ENCODE data around the gene FBXL2.
A peak's percentile ranks its signal among the peaks of the same experiment; 100 is the strongest.
"Not testable (repeated sequence)": the region's sequence is repeated elsewhere in the genome, so short reads cannot be mapped to it uniquely, and the experiment has no call there.

FBXL2 gene

DNA sequence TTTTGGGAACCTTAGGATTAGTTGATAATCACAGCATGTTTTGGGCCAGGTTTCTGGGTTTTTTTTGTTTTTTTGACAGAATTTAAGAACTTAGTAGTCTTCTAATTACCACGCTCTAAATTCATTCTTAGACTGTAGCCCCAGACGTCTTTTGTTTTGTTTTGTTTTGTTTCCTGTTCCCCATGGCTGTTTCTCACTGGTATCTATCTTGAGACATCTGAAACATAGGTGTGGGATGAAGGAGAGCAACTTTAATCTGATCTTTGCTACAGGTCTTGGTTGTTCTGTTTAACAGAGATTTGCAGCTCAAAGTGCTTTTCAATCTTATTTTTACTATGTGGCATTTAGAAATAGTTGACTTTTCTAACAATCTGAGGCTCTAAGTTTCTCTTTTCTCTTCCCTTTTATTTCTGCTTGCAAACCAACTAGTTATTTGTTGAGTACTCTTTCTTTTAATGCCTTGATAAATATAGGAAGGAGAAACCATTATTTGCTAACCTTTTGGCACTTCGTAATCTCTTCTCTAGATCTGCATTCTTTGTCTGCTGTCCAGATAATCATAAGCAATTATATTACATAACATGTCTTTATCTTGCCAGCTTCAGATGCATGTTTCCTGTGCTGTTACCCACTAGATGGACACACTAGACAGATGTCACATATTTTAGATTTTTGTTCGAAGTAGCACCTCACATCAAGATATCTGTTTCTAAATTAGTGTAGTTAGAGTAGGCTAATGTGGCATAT, 40.9 kb downstream of the FBXL2 start:
- DNase-seq, result no peak

GRCh38 chr3:33318710-33319380, 41.6 kb downstream of the FBXL2 start:
- DNase-seq, result no peak

- no peak for DNase-seq
These were observed 45.2 kb downstream of the FBXL2 start for GRCh38 chr3:33322412-33322811.

GRCh38 chr3:33331414-33331813, 54.2 kb downstream of the FBXL2 start:
- peak; percentile 74 for DNase-seq

DNA sequence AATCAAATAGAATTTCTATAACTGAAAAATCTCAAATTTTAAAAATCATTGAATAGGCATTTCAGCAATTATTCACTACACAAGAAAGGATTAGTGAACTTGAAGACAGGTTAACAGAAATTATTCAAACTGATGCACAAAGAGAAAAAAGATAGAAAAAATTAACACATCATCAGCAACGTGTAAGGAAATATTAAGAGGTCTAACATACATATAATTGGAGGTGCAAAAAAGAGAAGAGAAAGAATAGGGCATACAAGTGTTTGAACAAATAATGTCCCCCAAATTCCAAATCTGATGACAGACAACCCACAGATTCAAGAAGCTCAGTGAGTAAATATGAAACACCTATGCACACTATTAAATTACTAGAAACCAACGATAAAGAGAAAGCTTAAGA, 57.1 kb downstream of the FBXL2 start:
- DNase-seq, result no peak

- not testable (repeated sequence) for DNase-seq
These were observed 61.8 kb downstream of the FBXL2 start for GRCh38 chr3:33338936-33339465.

- no peak for DNase-seq
These were observed 62.5 kb downstream of the FBXL2 start for GRCh38 chr3:33339758-33340157.

DNA sequence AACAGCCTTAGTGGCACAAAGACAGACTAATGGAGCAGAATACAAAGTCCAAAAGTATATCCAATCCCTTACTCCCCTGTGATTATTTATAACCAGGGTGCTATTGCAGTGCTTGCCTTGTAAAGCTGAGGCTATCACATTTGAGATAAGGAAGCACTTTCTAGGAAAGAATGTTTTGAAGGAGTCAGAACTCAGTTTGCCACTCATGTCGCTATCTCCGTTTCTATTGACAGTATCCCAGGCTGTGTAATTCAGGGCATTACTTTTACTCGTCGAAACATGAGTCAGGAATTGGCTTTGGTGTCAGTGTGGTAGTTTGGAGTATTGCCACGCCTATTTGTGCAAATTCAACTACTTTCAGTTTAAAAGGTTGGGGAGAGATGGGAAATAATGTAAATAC, 78.4 kb downstream of the FBXL2 start:
- DNase-seq, result no peak

DNA sequence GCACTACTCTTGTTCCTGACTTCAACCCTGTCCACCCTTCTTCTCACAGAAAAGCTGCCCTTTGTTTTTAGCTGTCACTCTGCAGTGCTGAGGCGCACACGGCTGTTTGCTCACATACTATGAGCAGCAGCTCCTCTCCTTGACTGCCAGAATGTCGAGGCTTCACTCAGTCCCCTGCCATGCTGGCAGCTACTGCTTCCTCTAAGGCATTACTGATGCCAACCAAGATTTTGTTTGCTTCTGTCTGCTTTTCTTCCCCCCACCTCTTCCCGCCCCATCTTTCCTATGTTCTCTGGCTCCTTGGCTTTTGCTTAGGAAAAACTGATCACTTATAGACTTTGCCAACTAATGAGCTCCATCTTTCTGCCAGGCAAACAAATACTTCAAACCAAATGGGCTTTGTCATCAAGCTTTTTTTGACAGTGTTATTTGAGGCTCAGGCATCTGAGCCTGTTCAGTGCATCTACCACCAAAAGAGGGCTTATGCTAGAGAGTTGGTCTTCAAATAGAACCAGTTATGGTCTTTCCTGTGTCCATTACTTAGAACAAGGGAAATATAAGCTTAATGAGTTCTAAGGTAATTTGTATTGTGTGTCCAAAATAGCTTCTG, 81.0 kb downstream of the FBXL2 start:
- no peak for DNase-seq

- DNase-seq, result no peak
These were observed 83.0 kb downstream of the FBXL2 start for GRCh38 chr3:33360136-33360825.

DNA sequence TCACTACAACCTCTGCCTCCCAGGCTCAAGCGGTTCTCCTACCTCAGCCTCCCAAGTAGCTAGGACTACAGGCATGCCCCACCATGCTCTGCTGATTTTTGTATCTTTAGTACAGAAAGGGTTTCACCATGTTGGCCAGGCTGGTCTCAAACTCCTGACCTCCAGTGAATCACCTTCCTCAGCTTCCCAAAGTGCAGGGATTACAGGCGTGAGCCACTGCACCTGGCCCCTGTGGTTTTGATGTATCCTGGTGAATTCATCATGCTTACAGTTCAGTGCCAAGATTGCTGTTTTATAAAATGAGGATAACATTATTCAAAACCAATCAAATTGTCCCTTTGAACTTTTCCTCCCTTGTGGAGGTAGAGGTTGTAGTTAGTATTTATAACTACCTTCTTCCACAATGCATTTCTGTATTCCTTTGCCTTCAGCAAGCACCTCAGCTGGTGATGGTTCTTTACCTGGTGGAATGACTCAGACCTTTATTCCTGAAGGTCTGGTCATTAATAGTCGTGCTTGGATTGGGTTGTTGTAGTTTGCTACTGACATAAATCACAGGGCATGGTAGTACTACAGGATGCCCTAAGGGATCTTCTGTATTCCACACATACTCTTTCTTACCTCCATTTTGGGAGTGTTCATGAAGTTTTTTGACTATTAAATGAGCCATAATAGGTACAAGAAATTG, 86.0 kb downstream of the FBXL2 start:
- no peak for DNase-seq

DNA sequence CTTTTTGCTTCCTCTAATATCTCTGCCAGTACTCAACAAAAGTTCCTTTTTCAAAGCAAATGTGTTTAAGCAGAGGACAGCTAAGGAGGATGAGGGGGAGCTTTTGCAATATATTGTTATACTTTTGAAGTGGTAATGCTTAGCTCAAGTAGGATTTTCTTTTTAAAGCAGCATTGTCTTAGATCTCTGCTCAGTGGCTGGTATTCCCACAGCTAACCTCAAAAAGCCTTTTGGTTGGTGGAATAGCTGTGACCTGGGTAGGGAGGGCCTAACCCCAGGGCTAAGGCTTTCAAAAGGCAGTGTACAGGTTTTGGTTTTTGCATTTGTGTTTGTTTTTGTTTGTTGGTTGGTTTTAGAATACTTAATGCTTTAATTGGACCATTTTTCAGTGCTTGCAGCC, 86.8 kb downstream of the FBXL2 start:
- DNase-seq, result no peak

GRCh38 chr3:33364531-33365128, 87.4 kb downstream of the FBXL2 start:
- no peak for DNase-seq

- peak; percentile 68 for DNase-seq
These were observed 95.2 kb downstream of the FBXL2 start for GRCh38 chr3:33372218-33373081.

DNA sequence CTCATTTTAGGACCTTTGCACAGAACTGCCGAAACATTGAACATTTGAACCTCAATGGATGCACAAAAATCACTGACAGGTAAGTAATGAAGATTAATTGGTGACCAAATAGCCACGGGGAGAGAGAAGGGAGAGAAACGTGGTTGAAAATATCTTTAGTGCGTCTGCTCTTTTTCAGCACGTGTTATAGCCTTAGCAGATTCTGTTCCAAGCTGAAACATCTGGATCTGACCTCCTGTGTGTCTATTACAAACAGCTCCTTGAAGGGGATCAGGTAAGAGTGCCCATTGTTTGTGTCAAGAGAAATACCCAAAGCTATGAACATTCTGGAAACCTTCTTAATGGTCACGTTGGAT, 95.8 kb downstream of the FBXL2 start:
- DNase-seq, result no peak

DNA sequence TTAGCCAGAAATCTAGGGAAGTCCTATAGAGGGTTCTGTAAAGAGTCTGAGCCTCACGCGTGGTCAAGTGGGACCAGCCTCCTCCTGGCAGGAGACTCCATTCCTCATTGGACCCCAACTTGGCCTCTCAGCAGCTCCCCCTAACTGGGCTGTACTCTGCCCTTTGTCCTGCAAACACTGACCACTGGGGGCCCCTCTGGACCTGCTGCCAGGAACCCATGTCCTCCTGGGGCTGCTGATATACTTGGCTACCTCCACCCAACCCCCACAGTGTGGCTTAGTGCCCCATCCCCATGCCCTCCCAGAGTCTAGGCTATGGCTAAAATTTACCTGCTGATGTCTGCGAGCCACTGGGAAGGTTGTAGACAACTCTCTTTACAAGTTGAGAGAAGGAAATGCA, 100.2 kb downstream of the FBXL2 start:
- no peak for DNase-seq

- DNase-seq, result no peak
These were observed 100.7 kb downstream of the FBXL2 start for GRCh38 chr3:33377931-33378330.

DNA sequence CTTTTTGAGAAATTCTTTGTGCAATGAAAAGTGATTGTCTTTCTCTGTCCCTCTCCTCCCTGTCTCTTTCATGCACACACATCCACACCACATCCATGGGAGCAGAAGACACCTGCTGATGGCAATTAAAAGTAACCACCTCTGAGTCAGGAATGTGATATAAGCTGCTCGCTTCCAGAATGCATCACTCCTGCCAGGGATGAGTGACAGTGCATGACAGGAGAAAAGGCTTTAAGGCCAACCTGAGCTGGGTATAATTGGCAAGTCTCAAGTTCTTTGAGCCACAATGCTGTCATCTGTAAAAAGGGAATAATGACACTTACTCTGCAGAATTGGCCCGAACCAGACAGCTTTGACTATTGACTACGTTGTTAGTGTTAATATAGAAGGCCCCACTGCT, 103.4 kb downstream of the FBXL2 start:
- DNase-seq, result no peak

DNA sequence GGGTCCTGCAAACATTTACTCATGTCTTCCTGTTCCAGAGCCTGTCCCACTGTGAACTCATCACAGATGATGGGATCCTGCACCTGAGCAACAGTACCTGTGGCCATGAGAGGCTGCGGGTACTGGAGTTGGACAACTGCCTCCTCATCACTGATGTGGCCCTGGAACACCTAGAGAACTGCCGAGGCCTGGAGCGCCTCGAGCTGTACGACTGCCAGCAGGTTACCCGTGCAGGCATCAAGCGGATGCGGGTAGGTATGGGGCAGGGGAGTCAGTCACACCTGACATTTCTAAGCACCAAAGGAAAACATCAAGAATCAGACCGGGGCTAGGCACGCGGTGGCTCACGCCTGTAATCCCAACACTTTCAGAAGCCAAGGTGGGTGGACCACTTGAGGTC, 106.7 kb downstream of the FBXL2 start:
- no peak for DNase-seq

DNA sequence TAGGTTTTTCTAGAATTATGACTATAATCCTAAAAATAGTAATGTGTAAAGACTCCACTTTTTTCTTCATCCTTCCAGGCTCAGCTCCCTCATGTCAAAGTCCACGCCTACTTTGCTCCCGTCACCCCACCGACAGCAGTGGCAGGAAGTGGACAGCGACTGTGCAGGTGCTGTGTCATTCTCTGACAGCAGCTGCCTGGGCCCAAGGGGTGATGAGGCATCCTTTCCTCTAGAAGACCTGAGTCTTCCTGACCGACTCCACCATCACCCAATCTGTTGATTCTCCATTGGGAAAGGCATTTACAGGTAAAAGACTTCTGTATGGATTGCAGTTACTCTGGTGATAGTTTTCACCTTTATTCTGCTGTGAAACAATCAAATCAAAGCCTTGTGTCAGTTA, 108.2 kb downstream of the FBXL2 start:
- DNase-seq, result no peak

GRCh38 chr3:33386631-33387030, 109.4 kb downstream of the FBXL2 start:
- no peak for DNase-seq

All from NCI-H82 (cell line).